Measurements from ENCODE around the gene WHRN. TPM values are rescaled to one million over a fixed set of nuclear protein-coding genes. Genes with fewer than 3 reads are reported as not detected.
A peak's percentile ranks its signal among the peaks of the same experiment; 100 is the strongest.

WHRN gene
- total RNA-seq, 1 experiment from 2014 or later = 4.4 TPM

GRCh38 chr9:114477642-114478041 is 27.6 kb downstream of the WHRN start:
- DNase-seq = no peak
- Histone ChIP-seq H3K36me3 (replicated peaks; ENCODE audit: control insufficient read depth, insufficient read depth, low read length) (no peaks in the 10 kb centered on the region), H3K4me3 (ENCODE audit: insufficient read depth, low read depth, low read length) (no peak overlapping the region), H3K27me3 (ENCODE audit: control insufficient read depth, insufficient read depth, low read length) (no peaks in the 10 kb centered on the region)

GRCh38 chr9:114476891-114477469 is 28.3 kb downstream of the WHRN start:
- H3K4me3 ChIP-seq (ENCODE audit: insufficient read depth, low read depth, low read length) = no peak overlapping the region
- H3K27me3 ChIP-seq (ENCODE audit: control insufficient read depth, insufficient read depth, low read length) = no peaks in the 10 kb centered on the region
- no peaks in the 10 kb centered on the region for H3K36me3 ChIP-seq (replicated peaks; ENCODE audit: control insufficient read depth, insufficient read depth, low read length)
- no peak for DNase-seq

- no peak for DNase-seq
- Histone ChIP-seq H3K36me3 (replicated peaks; ENCODE audit: control insufficient read depth, insufficient read depth, low read length) (no peaks in the 10 kb centered on the region), H3K27me3 (ENCODE audit: control insufficient read depth, insufficient read depth, low read length) (no peaks in the 10 kb centered on the region), H3K4me3 (ENCODE audit: insufficient read depth, low read depth, low read length) (no peak overlapping the region)
Observed at GRCh38 chr9:114475412-114476135, 29.7 kb downstream of the WHRN start.

GRCh38 chr9:114474425-114474824 is 30.8 kb downstream of the WHRN start:
- Histone ChIP-seq H3K4me3 (ENCODE audit: insufficient read depth, low read depth, low read length) (no peak overlapping the region), H3K27me3 (ENCODE audit: control insufficient read depth, insufficient read depth, low read length) (no peaks in the 10 kb centered on the region), H3K36me3 (replicated peaks; ENCODE audit: control insufficient read depth, insufficient read depth, low read length) (no peaks in the 10 kb centered on the region)
- DNase-seq = no peak

- Histone ChIP-seq H3K4me3 (ENCODE audit: insufficient read depth, low read depth, low read length) (no peak overlapping the region), H3K27me3 (ENCODE audit: control insufficient read depth, insufficient read depth, low read length) (no peaks in the 10 kb centered on the region), H3K36me3 (replicated peaks; ENCODE audit: control insufficient read depth, insufficient read depth, low read length) (no peaks in the 10 kb centered on the region)
- DNase-seq = no peak
Observed at GRCh38 chr9:114473447-114473801, 31.8 kb downstream of the WHRN start.

GRCh38 chr9:114472765-114473446 is 32.4 kb downstream of the WHRN start:
- no peak for DNase-seq
- H3K27me3 ChIP-seq (ENCODE audit: control insufficient read depth, insufficient read depth, low read length) = no peaks in the 10 kb centered on the region
- H3K36me3 ChIP-seq (replicated peaks; ENCODE audit: control insufficient read depth, insufficient read depth, low read length) = no peaks in the 10 kb centered on the region
- no peak overlapping the region for H3K4me3 ChIP-seq (ENCODE audit: insufficient read depth, low read depth, low read length)

- Histone ChIP-seq H3K4me3 (ENCODE audit: insufficient read depth, low read depth, low read length) (no peak overlapping the region), H3K36me3 (replicated peaks; ENCODE audit: control insufficient read depth, insufficient read depth, low read length) (no peaks in the 10 kb centered on the region), H3K27me3 (ENCODE audit: control insufficient read depth, insufficient read depth, low read length) (no peaks in the 10 kb centered on the region)
- DNase-seq = no peak
Observed at GRCh38 chr9:114471157-114471556, 34.1 kb downstream of the WHRN start.

- no peaks in the 10 kb centered on the region for H3K36me3 ChIP-seq (replicated peaks; ENCODE audit: control insufficient read depth, insufficient read depth, low read length)
- DNase-seq = no peak
- no peaks in the 10 kb centered on the region for H3K27me3 ChIP-seq (ENCODE audit: control insufficient read depth, insufficient read depth, low read length)
- H3K4me3 ChIP-seq (ENCODE audit: insufficient read depth, low read depth, low read length) = no peak overlapping the region
Observed at GRCh38 chr9:114470581-114470980, 34.7 kb downstream of the WHRN start.

GRCh38 chr9:114470121-114470520 is 35.2 kb downstream of the WHRN start:
- DNase-seq = no peak
- Histone ChIP-seq H3K27me3 (ENCODE audit: control insufficient read depth, insufficient read depth, low read length) (no peaks in the 10 kb centered on the region), H3K36me3 (replicated peaks; ENCODE audit: control insufficient read depth, insufficient read depth, low read length) (no peaks in the 10 kb centered on the region), H3K4me3 (ENCODE audit: insufficient read depth, low read depth, low read length) (no peak overlapping the region)

GRCh38 chr9:114469091-114469853 is 36.0 kb downstream of the WHRN start:
- Histone ChIP-seq H3K36me3 (replicated peaks; ENCODE audit: control insufficient read depth, insufficient read depth, low read length) (no peaks in the 10 kb centered on the region), H3K27me3 (ENCODE audit: control insufficient read depth, insufficient read depth, low read length) (no peaks in the 10 kb centered on the region), H3K4me3 (ENCODE audit: insufficient read depth, low read depth, low read length) (no peak overlapping the region)
- no peak for DNase-seq

GRCh38 chr9:114467910-114468309 is 37.4 kb downstream of the WHRN start:
- no peak overlapping the region for H3K4me3 ChIP-seq (ENCODE audit: insufficient read depth, low read depth, low read length)
- DNase-seq = no peak
- no peaks in the 10 kb centered on the region for H3K27me3 ChIP-seq (ENCODE audit: control insufficient read depth, insufficient read depth, low read length)
- H3K36me3 ChIP-seq (replicated peaks; ENCODE audit: control insufficient read depth, insufficient read depth, low read length) = no peaks in the 10 kb centered on the region

- H3K36me3 ChIP-seq (replicated peaks; ENCODE audit: control insufficient read depth, insufficient read depth, low read length) = no peaks in the 10 kb centered on the region
- H3K27me3 ChIP-seq (ENCODE audit: control insufficient read depth, insufficient read depth, low read length) = no peaks in the 10 kb centered on the region
- no peak overlapping the region for H3K4me3 ChIP-seq (ENCODE audit: insufficient read depth, low read depth, low read length)
- DNase-seq = no peak
Observed at GRCh38 chr9:114467226-114467750, 38.0 kb downstream of the WHRN start.

GRCh38 chr9:114465906-114466900 is 39.1 kb downstream of the WHRN start:
- H3K36me3 ChIP-seq (replicated peaks; ENCODE audit: control insufficient read depth, insufficient read depth, low read length) = no peaks in the 10 kb centered on the region
- DNase-seq = peak; percentile 65
- H3K4me3 ChIP-seq (ENCODE audit: insufficient read depth, low read depth, low read length) = no peak overlapping the region
- H3K27me3 ChIP-seq (ENCODE audit: control insufficient read depth, insufficient read depth, low read length) = no peaks in the 10 kb centered on the region

- H3K4me3 ChIP-seq (ENCODE audit: insufficient read depth, low read depth, low read length) = no peak overlapping the region
- no peaks in the 10 kb centered on the region for H3K36me3 ChIP-seq (replicated peaks; ENCODE audit: control insufficient read depth, insufficient read depth, low read length)
- no peaks in the 10 kb centered on the region for H3K27me3 ChIP-seq (ENCODE audit: control insufficient read depth, insufficient read depth, low read length)
- peak; percentile 13 for DNase-seq
Observed at GRCh38 chr9:114465417-114465816, 39.9 kb downstream of the WHRN start.
